ENCODE results near the gene LRRFIP2. TPM values are rescaled to one million over a fixed set of nuclear protein-coding genes. Genes with fewer than 3 reads are reported as not detected.
"Not testable (repeated sequence)": the region's sequence is repeated elsewhere in the genome, so short reads cannot be mapped to it uniquely, and the experiment has no call there.

Gene LRRFIP2
- total and polyA plus RNA-seq, 2 of the 8 experiments (the other 6 are each of a cell fraction or from before 2014, with no cell fraction given), result 8.8 to 25.6 TPM

GRCh38 chr3:37208576-37208975 is 34.2 kb upstream of the LRRFIP2 start:
- H4K91ac ChIP-seq (replicated peaks; ENCODE audit: insufficient read length, low read length); H4K20me1 ChIP-seq (replicated peaks in 1 of 2; ENCODE audit: control insufficient read depth in 1 of 2, insufficient read depth in 2 of 2, low read length in 2 of 2); H2AK5ac ChIP-seq (ENCODE audit: low read depth, low read length); H3K27ac ChIP-seq (ENCODE audit: low read depth, low read length); H3K4me1 ChIP-seq (replicated peaks in 1 of 4; ENCODE audit: control insufficient read depth in 3 of 4, insufficient read depth in 4 of 4, low read length in 3 of 4); H3K36me3 ChIP-seq (ENCODE audit: control insufficient read depth in 2 of 4, insufficient read depth in 4 of 4, low read length in 3 of 4); H3K4me3 ChIP-seq (ENCODE audit: extremely low read depth in 1 of 4, insufficient read depth in 2 of 4, low read depth in 3 of 4, low read length in 4 of 4); H3K23me2 ChIP-seq (ENCODE audit: low read depth, low read length); DNase-seq (ENCODE audit: low read depth in 1 of 2, low spot score in 2 of 2); H2BK12ac ChIP-seq (ENCODE audit: low read depth, low read length); CTCF ChIA-PET (ENCODE audit: partially characterized antibody); H3K14ac ChIP-seq (ENCODE audit: insufficient read length); H3K4me2 ChIP-seq (ENCODE audit: insufficient read depth in 1 of 2, low read depth in 2 of 2, low read length in 2 of 2); H3K23ac ChIP-seq (ENCODE audit: insufficient read length); H2BK120ac ChIP-seq (replicated peaks; ENCODE audit: low read depth, low read length); FAIRE-seq; H3K79me2 ChIP-seq (ENCODE audit: control insufficient read depth in 1 of 2, insufficient read depth in 2 of 2, low read length in 2 of 2); H3K79me1 ChIP-seq (ENCODE audit: low read depth, low read length); H3K9ac ChIP-seq (replicated peaks in 1 of 4; ENCODE audit: extremely low read depth in 1 of 4, low read depth in 3 of 4, low read length in 3 of 4); H3K18ac ChIP-seq (ENCODE audit: extremely low read depth, low read length); POLR2A ChIA-PET (ENCODE audit: partially characterized antibody); H2BK5ac ChIP-seq (ENCODE audit: low read depth, low read length); H2BK15ac ChIP-seq (ENCODE audit: low read length); H2AFZ ChIP-seq (ENCODE audit: low read length); H4K5ac ChIP-seq (ENCODE audit: insufficient read length, low read depth, low read length); H3K27me3 ChIP-seq (replicated peaks in 1 of 4; ENCODE audit: control insufficient read depth in 3 of 4, extremely low read depth in 1 of 4, insufficient read depth in 3 of 4, low read length in 3 of 4); H3K9me3 ChIP-seq (ENCODE audit: insufficient read depth in 2 of 2, low read depth in 1 of 2, low read length in 1 of 2); H2BK20ac ChIP-seq (ENCODE audit: low read length); H3K4ac ChIP-seq (replicated peaks; ENCODE audit: insufficient read length, low read depth, low read length); H4K8ac ChIP-seq (ENCODE audit: extremely low read depth, insufficient read depth, low read length); H3K56ac ChIP-seq (replicated peaks; ENCODE audit: insufficient read length, low read depth, low read length): not testable (repeated sequence)
- 87% methylated on average over 3 of the region's 3 CpGs; no CpG with 5 or more reads in 1 of the 2 experiments for WGBS, 2 experiments (ENCODE audit: extremely low coverage in 1 of 2, insufficient coverage in 1 of 2, insufficient read length in 1 of 2, insufficient replicate concordance in 2 of 2, low coverage in 1 of 2, low lambda C conversion rate in 2 of 2, missing lambda C conversion rate in 1 of 2)

GRCh38 chr3:37208008-37208407 is 33.6 kb upstream of the LRRFIP2 start:
- H2BK15ac ChIP-seq (ENCODE audit: low read length); H3K27me3 ChIP-seq (replicated peaks in 1 of 4; ENCODE audit: control insufficient read depth in 3 of 4, extremely low read depth in 1 of 4, insufficient read depth in 3 of 4, low read length in 3 of 4); H3K9ac ChIP-seq (replicated peaks in 1 of 4; ENCODE audit: extremely low read depth in 1 of 4, low read depth in 3 of 4, low read length in 3 of 4); H2AK5ac ChIP-seq (ENCODE audit: low read depth, low read length); H2BK12ac ChIP-seq (ENCODE audit: low read depth, low read length); DNase-seq (ENCODE audit: low read depth in 1 of 2, low spot score in 2 of 2); H3K9me3 ChIP-seq (ENCODE audit: insufficient read depth in 2 of 2, low read depth in 1 of 2, low read length in 1 of 2); H3K14ac ChIP-seq (ENCODE audit: insufficient read length); FAIRE-seq; CTCF ChIA-PET (ENCODE audit: partially characterized antibody); H3K4me3 ChIP-seq (ENCODE audit: extremely low read depth in 1 of 4, insufficient read depth in 2 of 4, low read depth in 3 of 4, low read length in 4 of 4); H4K8ac ChIP-seq (ENCODE audit: extremely low read depth, insufficient read depth, low read length); H3K23ac ChIP-seq (ENCODE audit: insufficient read length); H2BK5ac ChIP-seq (ENCODE audit: low read depth, low read length); H3K4me1 ChIP-seq (replicated peaks in 1 of 4; ENCODE audit: control insufficient read depth in 3 of 4, insufficient read depth in 4 of 4, low read length in 3 of 4); H2AFZ ChIP-seq (ENCODE audit: low read length); H4K5ac ChIP-seq (ENCODE audit: insufficient read length, low read depth, low read length); H4K91ac ChIP-seq (replicated peaks; ENCODE audit: insufficient read length, low read length); H3K79me2 ChIP-seq (ENCODE audit: control insufficient read depth in 1 of 2, insufficient read depth in 2 of 2, low read length in 2 of 2); H3K4ac ChIP-seq (replicated peaks; ENCODE audit: insufficient read length, low read depth, low read length); H3K79me1 ChIP-seq (ENCODE audit: low read depth, low read length); H3K27ac ChIP-seq (ENCODE audit: low read depth, low read length); H3K36me3 ChIP-seq (ENCODE audit: control insufficient read depth in 2 of 4, insufficient read depth in 4 of 4, low read length in 3 of 4); H3K23me2 ChIP-seq (ENCODE audit: low read depth, low read length); H3K4me2 ChIP-seq (ENCODE audit: insufficient read depth in 1 of 2, low read depth in 2 of 2, low read length in 2 of 2); H2BK20ac ChIP-seq (ENCODE audit: low read length); H3K56ac ChIP-seq (replicated peaks; ENCODE audit: insufficient read length, low read depth, low read length); POLR2A ChIA-PET (ENCODE audit: partially characterized antibody); H4K20me1 ChIP-seq (replicated peaks in 1 of 2; ENCODE audit: control insufficient read depth in 1 of 2, insufficient read depth in 2 of 2, low read length in 2 of 2); H2BK120ac ChIP-seq (replicated peaks; ENCODE audit: low read depth, low read length); H3K18ac ChIP-seq (ENCODE audit: extremely low read depth, low read length): not testable (repeated sequence)
- 80% methylated on average over 3 of the region's 3 CpGs; no CpG with 5 or more reads in 1 of the 2 experiments for WGBS, 2 experiments (ENCODE audit: extremely low coverage in 1 of 2, insufficient coverage in 1 of 2, insufficient read length in 1 of 2, insufficient replicate concordance in 2 of 2, low coverage in 1 of 2, low lambda C conversion rate in 2 of 2, missing lambda C conversion rate in 1 of 2)
